ENCODE data around the gene STXBP5. TPM values are rescaled to one million over a fixed set of nuclear protein-coding genes. Genes with fewer than 3 reads are reported as not detected.

The STXBP5 gene
- total and polyA plus RNA-seq, 9 of the 15 experiments (the other 6 are each of a cell fraction or from before 2014, with no cell fraction given) = 23.3 to 172 (median 71.5) TPM

DNA sequence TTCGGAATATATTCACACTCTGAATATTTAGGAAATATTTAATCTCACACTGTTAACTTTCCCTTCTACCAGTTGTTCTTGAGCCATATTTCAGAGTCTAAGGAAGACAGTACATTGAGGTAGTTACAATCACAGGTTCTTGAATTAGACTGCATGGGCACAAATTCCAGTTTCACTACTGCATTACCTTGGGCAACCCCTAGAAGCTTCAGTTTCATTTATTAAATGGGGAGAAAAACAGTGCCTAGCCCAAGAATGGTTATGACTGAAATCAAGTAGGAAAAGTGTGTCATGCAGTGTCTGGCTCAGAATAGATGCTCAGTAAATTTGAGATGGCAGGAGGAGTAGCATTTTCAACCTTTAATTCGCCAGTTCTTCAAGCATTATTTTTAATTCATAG is 179.8 kb downstream of the STXBP5 start:
- Histone ChIP-seq H4K20me1 (replicated peaks; ENCODE audit: control insufficient read depth, insufficient read depth, low read length) (no peaks in the 10 kb centered on the region), H3K4me3 (no peak overlapping the region), H3K9ac (ENCODE audit: insufficient read depth in 1 of 2, low read depth in 2 of 2, low read length in 2 of 2) (no peak overlapping the region), H3K27me3 (ENCODE audit: control insufficient read depth in 2 of 2, insufficient read depth in 2 of 2, low read length in 2 of 2) (no peaks in the 10 kb centered on the region), H3K79me2 (ENCODE audit: control insufficient read depth, insufficient read depth, low read length) (no peaks in the 10 kb centered on the region), H3K27ac (ENCODE audit: extremely low read depth, low read depth, low read length) (no peak overlapping the region), H3K4me2 (ENCODE audit: insufficient read depth, low read length) (no peak overlapping the region), H3K4me1 (replicated peaks in 1 of 2; ENCODE audit: control insufficient read depth in 2 of 2, insufficient read depth in 2 of 2, low read length in 2 of 2) (no peaks in the 10 kb centered on the region), H3K9me1 (ENCODE audit: control insufficient read depth, insufficient read depth, low read length) (no peaks in the 10 kb centered on the region), H2AFZ (ENCODE audit: low read depth, low read length) (no peak overlapping the region), H3K9me3 (replicated peaks; ENCODE audit: control insufficient read depth, insufficient read depth, low read depth, low read length) (no peaks in the 10 kb centered on the region), H3K36me3 (ENCODE audit: control insufficient read depth, insufficient read depth, low read length) (peaks cover 85% of the 10 kb centered on the region)
- ATAC-seq = no peak
- no peak for DNase-seq (ENCODE audit: extremely low read depth in 1 of 4, low spot score in 3 of 4)
- TF ChIP-seq DMBX1 (CRISPR knock-in tag; IDR thresholded peaks at IDR 0.05; ENCODE audit: borderline replicate concordance) (no peak), NCOA6 (IDR thresholded peaks at IDR 0.05) (no peak), ZFP36 (IDR thresholded peaks at IDR 0.05; ENCODE audit: low read depth, low read length, partially characterized antibody) (no peak), ZNF384 (IDR thresholded peaks at IDR 0.05; ENCODE audit: low read depth, low read length) (no peak)
- TF ChIP-seq, protein P1, sequence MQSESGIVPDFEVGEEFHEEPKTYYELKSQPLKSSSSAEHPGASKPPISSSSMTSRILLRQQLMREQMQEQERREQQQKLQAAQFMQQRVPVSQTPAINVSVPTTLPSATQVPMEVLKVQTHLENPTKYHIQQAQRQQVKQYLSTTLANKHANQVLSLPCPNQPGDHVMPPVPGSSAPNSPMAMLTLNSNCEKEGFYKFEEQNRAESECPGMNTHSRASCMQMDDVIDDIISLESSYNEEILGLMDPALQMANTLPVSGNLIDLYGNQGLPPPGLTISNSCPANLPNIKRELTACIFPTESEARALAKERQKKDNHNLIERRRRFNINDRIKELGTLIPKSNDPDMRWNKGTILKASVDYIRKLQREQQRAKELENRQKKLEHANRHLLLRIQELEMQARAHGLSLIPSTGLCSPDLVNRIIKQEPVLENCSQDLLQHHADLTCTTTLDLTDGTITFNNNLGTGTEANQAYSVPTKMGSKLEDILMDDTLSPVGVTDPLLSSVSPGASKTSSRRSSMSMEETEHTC (IDR thresholded peaks at IDR 0.05) = no peak
- WGBS (ENCODE audit: insufficient coverage, low coverage, missing lambda C conversion rate) = 98% methylated on average over 2 of the region's 2 CpGs
- ChIA-PET CTCF (ENCODE audit: low intra/inter-chr PET ratio) (interaction anchor here (0.7 kb wide), 1 partner anchor 1943 kb away, joined by 3 read pairs; no protein-coding TSS in a partner anchor), POLR2A (interaction anchor here (0.6 kb wide), 1 partner anchor 375 kb away, joined by 3 read pairs; no protein-coding TSS in a partner anchor)
- in situ Hi-C loops (cut with MboI) = no loop called here
- no peak for FAIRE-seq
- intact Hi-C loops (cut with micrococcal nuclease) = no loop called here
- BruUV-seq (replicated peaks) = no TSS peak

All from K562 (cell line).